AG20443 (cell line): ENCODE data around the gene RHCG.

ENCODE experiments used
- DNase-seq: peaks from one replicate; pipeline ENCODE4 v3.0.0; 2012; ENCODE audit warnings: low spot score, mixed read lengths

RHCG gene

DNA sequence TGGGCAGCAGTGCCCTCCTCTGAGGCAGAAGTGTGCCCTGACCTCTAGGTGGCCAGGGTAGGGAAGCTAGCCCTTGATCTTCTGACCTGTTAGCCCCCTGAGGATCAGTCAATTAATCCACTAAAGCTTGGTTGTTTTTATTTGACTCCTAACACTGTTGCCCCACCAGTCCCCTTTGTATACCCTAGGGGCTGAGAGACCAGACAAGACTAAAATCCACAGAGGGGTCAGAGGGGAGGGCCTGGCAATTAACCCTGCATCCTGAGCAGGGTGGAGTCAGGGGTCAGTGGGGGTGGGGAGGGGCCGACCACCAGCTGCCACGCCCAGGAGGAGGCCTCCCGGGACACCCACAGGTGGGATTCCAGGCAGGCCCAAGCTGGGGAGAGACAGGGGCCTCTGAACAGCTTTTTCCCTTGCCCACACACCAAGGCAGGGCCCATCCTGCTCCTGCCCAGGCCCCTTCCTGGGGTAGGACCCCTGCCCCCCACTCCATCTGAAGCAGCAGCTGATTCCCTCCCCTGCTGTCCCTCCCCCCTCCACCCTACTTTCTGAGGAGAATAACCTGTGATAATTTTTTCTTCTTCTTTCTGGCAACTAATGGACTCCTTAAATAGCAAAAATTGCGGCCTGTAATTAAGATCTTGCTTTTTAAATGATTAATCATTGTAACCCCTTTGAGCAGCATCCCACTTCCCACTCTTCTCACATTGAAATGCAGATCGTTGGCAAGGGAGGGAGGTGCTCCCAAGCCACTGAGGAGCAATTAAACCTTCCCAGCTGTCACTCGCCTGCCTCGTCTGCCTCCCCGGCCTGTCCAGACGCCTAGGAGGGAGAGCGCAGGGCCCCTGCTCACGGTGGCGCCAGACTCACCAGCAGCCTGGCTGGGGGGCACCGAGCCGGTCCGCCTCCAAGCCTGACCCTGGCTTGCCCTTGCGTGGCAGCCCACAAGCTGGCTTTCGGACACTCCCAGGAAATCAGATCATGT is 51.9 kb downstream of the RHCG start:
- DNase-seq = no peak

GRCh38 chr15:89443581-89443980 is 52.8 kb downstream of the RHCG start:
- no peak for DNase-seq

DNA sequence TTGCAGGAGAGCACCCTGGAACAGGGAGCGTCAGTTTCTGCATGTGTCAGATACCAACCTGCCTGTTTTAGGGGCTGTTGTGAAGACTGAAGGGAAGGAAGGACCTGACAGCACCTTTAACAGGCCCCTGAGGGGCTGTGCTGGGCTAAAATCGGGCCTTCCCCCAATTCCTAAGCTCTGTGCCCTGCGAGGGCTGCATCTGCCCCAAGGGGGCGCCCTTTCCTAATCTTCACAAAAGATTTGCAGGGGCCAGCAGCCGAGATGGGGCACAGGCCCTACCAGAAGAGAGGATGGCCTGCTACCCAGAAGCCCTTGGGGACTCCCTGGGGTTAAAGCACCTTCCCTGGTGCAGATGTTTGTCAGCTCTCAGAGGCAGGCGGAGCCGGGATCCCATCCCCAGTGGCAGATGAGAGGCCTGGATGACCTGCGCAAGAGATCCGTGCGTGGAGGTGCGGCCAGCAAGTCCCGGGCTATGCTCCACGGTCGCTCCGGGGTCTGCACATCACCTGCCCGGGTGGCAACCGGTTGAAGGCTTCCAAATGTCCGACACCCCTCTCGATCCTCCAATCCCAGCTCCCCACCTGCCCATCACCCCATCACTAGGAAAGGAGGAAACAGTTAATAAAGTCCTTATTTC is 53.6 kb downstream of the RHCG start:
- peak; percentile 81 for DNase-seq

DNA sequence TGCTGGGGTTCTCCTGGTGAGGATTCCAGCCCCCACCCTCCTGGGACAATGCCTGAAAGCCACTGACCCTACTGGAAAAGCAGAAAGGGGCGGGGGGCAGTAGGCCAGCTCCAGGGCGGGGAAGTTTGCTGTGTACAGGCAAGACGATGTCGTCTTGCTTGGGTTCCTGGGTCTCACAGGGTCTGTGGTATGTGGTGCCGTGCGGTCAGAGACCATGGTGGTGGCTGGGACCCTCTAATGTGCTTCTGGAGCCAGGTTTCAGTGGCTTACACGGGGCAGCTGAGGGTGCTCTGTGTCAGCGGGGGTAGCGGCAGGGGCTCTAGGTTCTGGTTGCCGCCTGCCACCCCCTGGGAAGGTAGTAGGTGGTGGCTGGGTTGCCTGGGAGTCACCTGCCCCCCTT is 54.2 kb downstream of the RHCG start:
- no peak for DNase-seq

- DNase-seq = no peak
Observed at GRCh38 chr15:89441295-89441812, 55.0 kb downstream of the RHCG start.

DNA sequence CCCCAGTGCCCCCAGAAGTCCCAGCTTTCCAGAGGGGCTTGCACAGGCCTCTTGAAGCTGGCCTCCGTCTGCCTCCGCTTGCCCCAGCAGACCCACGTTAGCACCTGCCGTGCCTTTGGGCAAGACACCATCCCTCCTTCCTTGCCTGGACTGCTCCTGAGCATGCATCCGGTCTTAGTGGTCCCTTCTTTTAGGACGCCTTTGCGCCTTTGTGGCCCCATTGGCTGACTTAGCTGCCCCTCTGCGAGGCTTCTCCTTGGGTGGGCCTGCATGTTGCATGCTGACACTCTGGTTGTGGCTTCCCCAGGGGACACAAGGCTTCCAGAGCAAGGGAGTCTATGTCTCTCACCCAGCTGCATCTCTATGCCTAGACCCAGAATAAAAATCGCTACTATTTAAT is 56.6 kb downstream of the RHCG start:
- DNase-seq = no peak

GRCh38 chr15:89436560-89437311 is 59.6 kb downstream of the RHCG start:
- DNase-seq = no peak

DNA sequence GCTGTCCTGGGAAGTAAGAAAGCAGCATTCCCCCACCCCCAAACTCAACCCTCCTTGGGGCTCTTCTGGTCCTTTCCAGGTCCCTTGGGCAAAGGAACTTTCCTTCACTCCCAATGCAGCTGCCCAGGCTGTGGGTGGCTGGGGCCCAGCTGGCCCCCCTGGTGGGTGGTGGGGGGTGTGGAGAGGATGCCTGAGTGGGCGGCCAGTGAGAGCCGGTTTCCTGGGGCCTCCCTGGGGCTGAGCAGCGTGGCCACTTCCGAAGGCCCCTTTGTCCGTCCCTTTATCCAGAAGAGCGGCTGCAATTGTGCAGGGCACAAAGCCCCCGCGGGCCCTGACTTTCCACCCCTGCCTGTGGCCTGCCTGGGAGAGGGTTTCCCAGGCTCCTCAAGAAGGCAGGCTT is 61.0 kb downstream of the RHCG start:
- DNase-seq = no peak

DNA sequence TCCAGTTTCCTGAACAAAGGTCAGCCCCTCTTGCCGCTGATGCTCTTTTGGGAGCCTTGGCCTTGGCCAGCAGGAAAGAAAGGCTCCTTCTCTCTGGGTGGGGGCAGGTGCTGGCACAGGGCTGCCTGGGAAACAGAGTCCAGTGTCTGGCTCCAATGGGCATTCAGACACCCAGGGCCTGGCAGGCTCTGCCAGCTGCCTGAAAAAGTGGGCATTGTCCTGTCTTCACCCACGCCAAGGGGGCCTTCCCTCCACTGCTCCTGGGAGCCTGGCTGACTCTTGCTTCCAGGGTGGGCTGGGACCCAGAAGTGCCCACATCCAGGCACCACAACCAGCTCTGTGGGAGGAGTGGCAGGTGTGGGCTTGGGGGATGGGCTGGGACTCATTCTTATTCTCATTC is 62.7 kb downstream of the RHCG start:
- no peak for DNase-seq

DNA sequence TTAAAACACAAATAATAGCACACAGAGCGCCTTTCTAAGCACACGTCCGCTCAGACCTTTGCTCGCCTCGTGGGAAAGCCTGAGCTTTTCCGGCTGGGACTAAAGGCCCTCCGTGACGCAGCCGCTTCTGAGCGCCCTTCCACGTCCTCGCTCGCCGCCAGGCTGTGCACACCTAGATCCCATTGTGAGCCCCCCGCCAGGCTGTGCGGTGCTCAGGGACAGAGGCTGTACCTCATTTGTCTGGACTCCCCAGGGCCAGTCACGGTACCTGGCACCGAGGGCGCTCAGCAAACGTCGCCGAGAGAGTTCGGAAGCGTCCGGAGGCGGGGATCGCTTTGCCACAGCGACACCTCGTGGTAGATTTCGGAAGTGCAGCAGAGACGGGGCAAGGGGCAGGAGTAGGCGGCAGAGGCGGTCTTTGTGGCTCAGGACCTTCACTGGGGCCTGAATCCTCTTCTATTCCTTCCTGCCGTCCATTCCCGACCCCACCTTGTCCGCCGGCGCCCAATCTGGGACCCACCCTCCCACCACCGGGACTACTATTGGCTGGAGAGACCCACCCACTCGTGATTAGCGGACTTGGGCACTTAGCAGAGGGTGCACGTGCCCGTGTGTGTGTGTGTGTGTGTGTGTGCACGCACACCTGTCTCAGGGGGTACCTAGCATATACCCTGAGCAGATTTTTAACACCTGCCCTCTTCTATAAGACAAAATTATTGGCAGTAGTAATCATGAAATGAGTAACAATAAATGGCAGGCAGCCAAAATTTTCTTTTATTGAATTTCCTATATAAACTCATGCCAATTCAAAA is 65.6 kb downstream of the RHCG start:
- DNase-seq = peak; percentile 94

- no peak for DNase-seq
Observed at GRCh38 chr15:89429986-89430385, 66.4 kb downstream of the RHCG start.

DNA sequence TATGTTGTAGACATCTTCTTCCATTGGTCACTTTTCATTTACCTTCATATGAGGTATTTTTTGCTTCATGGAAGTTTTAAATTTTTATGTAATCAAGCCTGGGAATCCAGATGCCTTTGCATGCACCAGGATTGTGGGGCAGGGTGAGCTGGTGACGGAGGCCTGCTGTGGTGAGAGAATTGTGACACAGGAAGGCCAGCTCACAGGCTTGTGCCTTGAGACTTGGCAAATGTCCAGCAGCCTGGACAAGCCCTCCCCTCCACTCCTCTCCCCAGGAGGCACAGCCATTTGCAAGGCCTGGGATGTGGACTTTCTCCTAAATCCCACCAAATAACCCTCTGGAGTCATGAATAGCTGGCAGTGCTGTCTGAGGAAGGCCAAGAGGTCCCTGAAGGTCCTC is 67.4 kb downstream of the RHCG start:
- DNase-seq = no peak

DNA sequence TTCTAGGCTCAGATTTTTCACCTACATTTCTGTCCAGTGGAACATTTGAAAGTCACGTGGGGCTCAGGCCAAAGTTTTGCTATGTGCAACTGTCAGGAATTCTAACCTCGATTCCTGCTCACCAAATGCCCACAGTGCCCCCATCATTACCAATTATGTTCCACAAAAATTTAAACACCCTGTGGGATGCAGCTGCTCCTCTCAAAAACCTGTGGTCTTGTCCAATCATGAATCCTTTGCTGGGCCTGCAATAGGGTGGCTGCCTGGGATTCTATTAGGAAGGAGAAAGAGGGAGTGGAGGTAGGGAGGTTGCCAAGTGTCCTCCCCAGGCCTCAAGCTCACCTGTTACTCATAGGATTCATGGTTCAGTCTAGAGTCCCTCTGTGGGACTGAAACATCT is 68.1 kb downstream of the RHCG start:
- no peak for DNase-seq

DNA sequence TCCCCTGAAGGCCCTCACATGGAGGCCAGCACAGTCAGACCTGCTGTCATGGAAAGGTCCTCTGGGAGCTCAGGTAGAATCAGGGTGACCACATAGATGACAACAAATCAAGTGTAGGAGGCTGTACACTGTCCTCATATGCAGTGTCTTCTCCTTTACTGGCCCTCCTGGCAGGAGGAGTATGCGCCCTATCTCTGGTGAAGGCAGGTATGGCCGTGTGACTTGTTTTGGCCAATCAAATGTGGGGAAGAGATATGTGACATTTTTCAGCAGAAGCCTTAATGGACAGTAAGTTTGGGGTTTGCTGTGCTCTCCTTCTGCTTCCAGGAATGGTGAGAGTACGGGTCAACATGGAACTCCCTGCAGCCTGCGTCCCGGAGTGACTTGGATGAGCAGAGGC is 69.9 kb downstream of the RHCG start:
- DNase-seq = no peak

- DNase-seq = no peak
Observed at GRCh38 chr15:89423981-89424380, 72.4 kb downstream of the RHCG start.
